OCI-LY3 (cell line): Measurements from ENCODE around the gene SAAL1.

Experiments
- H2AFZ ChIP-seq: fragments of 200-600, 300-600 bp; shearing (Covaris generic); 2 replicates; pipeline ENCODE4 v1.6.0; 2014; ENCODE audit warnings: antibody characterized with exemption, low read depth, low read length
- H3K27ac ChIP-seq: fragments of 200-600, 300-600 bp; sonication (generic); 2 replicates; pipeline ENCODE4 v1.5.1; 2014; ENCODE audit warnings: mild to moderate bottlenecking, low read length, moderate library complexity, mixed read lengths
- H3K27me3 ChIP-seq: fragments of 200-600, 300-600 bp; sonication (generic); 2 replicates; pipeline ENCODE4 v1.6.1; 2014; ENCODE audit warnings: low read depth, low read length, mixed read lengths
- H3K36me3 ChIP-seq: fragments of 200-600, 300-600 bp; sonication (generic); replicated peaks from 2 replicates; pipeline ENCODE3; 2014; ENCODE audit warnings: low read depth, low read length, mixed read lengths
- H3K4me1 ChIP-seq: fragments of 300-600, 200-600 bp; sonication (generic); 2 replicates; pipeline ENCODE4 v1.6.1; 2014; ENCODE audit warnings: low read length, mixed read lengths
- H3K4me2 ChIP-seq: fragments of 200-600, 300-600 bp; sonication (generic); 2 replicates; pipeline ENCODE4 v1.6.1; 2014; ENCODE audit warnings: low read length, mixed read lengths
- H3K4me3 ChIP-seq: fragments of 300-600, 200-600 bp; sonication (generic); 2 replicates; pipeline ENCODE4 v1.5.1; 2014; ENCODE audit warnings: antibody characterized with exemption, mild to moderate bottlenecking, low read length, moderate library complexity
- H3K79me2 ChIP-seq: fragments of 300-600, 200-600 bp; shearing (Covaris generic); 2 replicates; pipeline ENCODE4 v1.6.1; 2014; ENCODE audit warnings: mild to moderate bottlenecking, low read length, mixed read lengths
- H3K9ac ChIP-seq: fragments of 300-600, 200-600 bp; shearing (Covaris generic); 2 replicates; pipeline ENCODE4 v1.6.0; 2014; ENCODE audit warnings: mild to moderate bottlenecking, low read length, moderate library complexity
- H3K9me3 ChIP-seq: fragments of 200-600, 300-600 bp; shearing (Covaris generic); 2 replicates; pipeline ENCODE4 v1.6.1; 2014; ENCODE audit warnings: low read length, mixed read lengths; ENCODE audit not compliant: insufficient read depth
- H4K20me1 ChIP-seq: fragments of 200-600, 300-600 bp; sonication (generic); 2 replicates; pipeline ENCODE4 v1.6.1; 2016; ENCODE audit warnings: low read length, mixed read lengths; ENCODE audit not compliant: insufficient read depth
- CTCF ChIP-seq: fragments of 200-600, 300-600 bp; sonication (generic); IDR thresholded peaks from 2 replicates; pipeline ENCODE4 v1.5.1; 2014; ENCODE audit warnings: antibody characterized with exemption, low read length, low read depth
- EZH2phosphoT487 ChIP-seq: fragments of 200-600 bp; shearing (Covaris generic); IDR thresholded peaks from 2 replicates; pipeline ENCODE4 v1.6.1; 2018; ENCODE audit warnings: antibody characterized with exemption, mixed run types, low read depth

Gene SAAL1

DNA sequence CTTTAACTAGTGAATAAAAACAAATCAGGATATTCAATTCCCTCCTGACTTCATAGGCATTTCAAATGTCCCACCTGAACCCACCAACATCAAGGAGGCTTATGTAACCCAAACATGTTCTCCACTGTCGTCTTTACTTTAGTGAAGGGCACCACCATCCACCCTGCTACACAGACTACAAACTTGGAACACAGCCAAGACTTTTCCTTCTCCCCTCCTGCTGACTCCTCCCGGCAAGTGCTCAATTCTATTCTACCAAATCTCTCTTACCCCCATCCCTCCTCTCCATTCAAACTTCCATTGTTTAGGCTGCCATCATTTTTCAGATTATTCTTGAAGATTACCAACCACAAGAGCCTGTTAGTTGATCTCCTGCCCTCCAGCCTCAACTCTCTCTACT, 24.3 kb downstream of the SAAL1 start:
- Histone ChIP-seq H4K20me1 (no peaks in the 10 kb centered on the region), H3K4me1 (no peaks in the 10 kb centered on the region), H3K36me3 (peaks cover 37% of the 10 kb centered on the region), H3K9ac (no peak overlapping the region), H2AFZ (no peak overlapping the region), H3K4me3 (no peak overlapping the region), H3K27ac (no peak overlapping the region), H3K27me3 (no peaks in the 10 kb centered on the region), H3K9me3 (no peaks in the 10 kb centered on the region), H3K4me2 (no peak overlapping the region), H3K79me2 (no peaks in the 10 kb centered on the region)
- TF ChIP-seq EZH2phosphoT487 (no peak), CTCF (no peak)

- Histone ChIP-seq H4K20me1 (no peaks in the 10 kb centered on the region), H3K9ac (no peak overlapping the region), H3K4me1 (no peaks in the 10 kb centered on the region), H3K36me3 (peaks cover 35% of the 10 kb centered on the region), H3K4me2 (no peak overlapping the region), H3K9me3 (no peaks in the 10 kb centered on the region), H2AFZ (no peak overlapping the region), H3K27ac (no peak overlapping the region), H3K79me2 (no peaks in the 10 kb centered on the region), H3K27me3 (no peaks in the 10 kb centered on the region), H3K4me3 (no peak overlapping the region)
- TF ChIP-seq EZH2phosphoT487 (no peak), CTCF (no peak)
These were observed 25.4 kb downstream of the SAAL1 start for GRCh38 chr11:18080451-18080850.

GRCh38 chr11:18078909-18079308, 27.0 kb downstream of the SAAL1 start:
- Histone ChIP-seq H4K20me1 (no peaks in the 10 kb centered on the region), H3K27me3 (no peaks in the 10 kb centered on the region), H3K27ac (no peak overlapping the region), H3K36me3 (peaks cover 27% of the 10 kb centered on the region), H3K9ac (no peak overlapping the region), H3K4me3 (no peak overlapping the region), H3K9me3 (no peaks in the 10 kb centered on the region), H3K4me1 (no peaks in the 10 kb centered on the region), H2AFZ (no peak overlapping the region), H3K4me2 (no peak overlapping the region), H3K79me2 (no peaks in the 10 kb centered on the region)
- TF ChIP-seq EZH2phosphoT487 = no peak
- no peak for TF ChIP-seq CTCF

DNA sequence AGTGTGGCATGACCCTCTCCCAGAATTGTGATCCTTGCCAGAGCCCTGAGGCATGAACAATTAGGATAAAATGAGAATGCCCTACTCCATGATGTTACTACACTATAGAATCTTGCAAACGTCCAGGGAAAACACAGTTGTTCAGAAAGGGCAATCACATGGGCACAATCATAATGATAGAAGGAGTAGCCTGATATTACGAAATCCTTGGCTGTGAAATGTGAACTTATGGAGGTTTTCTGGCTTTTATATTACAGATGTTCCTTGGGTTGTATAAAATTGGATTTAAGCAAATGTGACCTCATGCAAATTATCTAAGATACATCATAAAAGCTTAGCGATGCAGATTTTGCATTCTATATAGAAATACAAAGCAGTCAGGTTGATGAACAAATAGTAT, 30.4 kb downstream of the SAAL1 start:
- H4K20me1 ChIP-seq = no peaks in the 10 kb centered on the region
- no peak overlapping the region for H2AFZ ChIP-seq
- no peaks in the 10 kb centered on the region for H3K4me1 ChIP-seq
- H3K4me3 ChIP-seq = no peak overlapping the region
- H3K79me2 ChIP-seq = no peaks in the 10 kb centered on the region
- no peaks in the 10 kb centered on the region for H3K27me3 ChIP-seq
- no peak overlapping the region for H3K9ac ChIP-seq
- peaks cover 9% of the 10 kb centered on the region for H3K36me3 ChIP-seq
- TF ChIP-seq CTCF (no peak), EZH2phosphoT487 (no peak)
- no peak overlapping the region for H3K27ac ChIP-seq
- no peaks in the 10 kb centered on the region for H3K9me3 ChIP-seq
- H3K4me2 ChIP-seq = no peak overlapping the region
